K562 (cell line): ENCODE data around the gene ASNS. TPM values are rescaled to one million over a fixed set of nuclear protein-coding genes. Genes with fewer than 3 reads are reported as not detected.

Source experiments
- ATAC-seq: fragments of 200-7000 bp; cut with Tn5 transposase; 3 replicates; pipeline ENCODE4 v1.9.1; 2020; ENCODE audit warnings: moderate library complexity
- BruUV-seq: library from RNA; stranded (reverse); fragments of 400-500 nt; replicated peaks from 2 replicates; lab custom pipeline; 2021; lab: Mats Ljungman, UMichigan
- CTCF ChIA-PET: fragments of 300-600 bp; formaldehyde crosslinking; extraction: SDS; loops from one replicate; lab custom pipeline; 2021; ENCODE audit warnings: low intra/inter-chr PET ratio; lab: Yijun Ruan, JAX
- POLR2A ChIA-PET: fragments of 300-600, 350-650 bp; sonication (Branson Sonifier 250); formaldehyde crosslinking; extraction: SDS; loops from one replicate; lab custom pipeline; 2021; ENCODE audit warnings: antibody characterized with exemption, inconsistent platforms; lab: Yijun Ruan, JAX
- DNase-seq, 4 experiments: peaks; one replicate each; pipeline versions ENCODE4 v3.0.0 to v3.0.0-alpha.2; 2011 to 2018; ENCODE audit warnings: low spot score in 3 of 4, mixed read lengths in 3 of 4; ENCODE audit errors: extremely low read depth in 1 of 4
- FAIRE-seq: peaks from 2 replicates; lab custom pipeline; 2011; peaks lifted over from hg19 to GRCh38; lab: Jason Lieb, UNC
- H2AFZ ChIP-seq: 2 replicates; pipeline ENCODE4 v1.6.0; 2011; ENCODE audit warnings: low read depth, low read length, control low read depth, inconsistent platforms
- H3K27ac ChIP-seq: fragments of 200-600 bp; 3 replicates; pipeline ENCODE4 v1.8.0; 2011; ENCODE audit warnings: low read depth, mild to moderate bottlenecking, control low read depth, inconsistent platforms, low read length, moderate library complexity, mixed read lengths; ENCODE audit errors: extremely low read depth
- H3K27me3 ChIP-seq, 2 experiments: fragments of 300-600 bp in 1 of 2; 2 replicates in 1 of 2; 3 replicates in 1 of 2; pipeline versions ENCODE4 v1.6.0 to v1.8.0; 2011; ENCODE audit warnings: inconsistent platforms in 2 of 2, low read length in 2 of 2, mild to moderate bottlenecking in 1 of 2, mixed read lengths in 1 of 2, moderate library complexity in 1 of 2; ENCODE audit not compliant: control insufficient read depth in 2 of 2, insufficient read depth in 2 of 2
- H3K36me3 ChIP-seq: fragments of 300-600 bp; 3 replicates; pipeline ENCODE4 v1.8.0; 2011; ENCODE audit warnings: mild to moderate bottlenecking, low read length, inconsistent platforms; ENCODE audit not compliant: control insufficient read depth, insufficient read depth
- H3K4me1 ChIP-seq, 2 experiments: fragments of 200-600 bp in 1 of 2; replicated peaks in 1 of 2; 2 replicates in 1 of 2; 3 replicates in 1 of 2; pipeline versions ENCODE4 v1.5.1 to v1.8.0; 2011; ENCODE audit warnings: inconsistent platforms in 2 of 2, low read length in 2 of 2, mild to moderate bottlenecking in 1 of 2, mixed read lengths in 1 of 2, moderate library complexity in 1 of 2; ENCODE audit not compliant: control insufficient read depth in 2 of 2, insufficient read depth in 2 of 2
- H3K4me2 ChIP-seq: 2 replicates; pipeline ENCODE4 v1.6.1; 2011; ENCODE audit warnings: low read length, control low read depth, inconsistent platforms, mixed read lengths; ENCODE audit not compliant: insufficient read depth
- H3K4me3 ChIP-seq: fragments of 200-600 bp; sonication (generic), shearing (Covaris generic); 2 replicates; pipeline ENCODE4 v1.5.1; 2016; ENCODE audit warnings: control low read depth, inconsistent platforms
- H3K79me2 ChIP-seq: fragments of 200-600 bp; 3 replicates; pipeline ENCODE4 v1.8.0; 2011; ENCODE audit warnings: low read length, inconsistent platforms; ENCODE audit not compliant: control insufficient read depth, insufficient read depth
- H3K9ac ChIP-seq, 2 experiments: 2 replicates each; pipeline versions ENCODE4 v1.6.0 to v1.6.1; 2011; ENCODE audit warnings: low read depth in 2 of 2, low read length in 2 of 2, control low read depth in 1 of 2, inconsistent platforms in 1 of 2, mild to moderate bottlenecking in 1 of 2, mixed read lengths in 1 of 2; ENCODE audit not compliant: insufficient read depth in 1 of 2
- H3K9me1 ChIP-seq: one replicate; pipeline ENCODE4 v1.6.0; 2011; ENCODE audit warnings: inconsistent platforms, mild to moderate bottlenecking, low read length, moderate library complexity; ENCODE audit not compliant: control insufficient read depth, insufficient read depth
- H3K9me3 ChIP-seq: replicated peaks from 2 replicates; pipeline ENCODE4 v1.5.1; 2011; ENCODE audit warnings: low read depth, low read length, inconsistent platforms; ENCODE audit not compliant: control insufficient read depth, insufficient read depth
- H4K20me1 ChIP-seq: replicated peaks from 2 replicates; pipeline ENCODE4 v1.6.1; 2011; ENCODE audit warnings: low read length, inconsistent platforms, mixed read lengths; ENCODE audit not compliant: control insufficient read depth, insufficient read depth
- BCLAF1 ChIP-seq, 2 experiments: fragments of 450-650 bp in 1 of 2; IDR thresholded peaks; 2 replicates each; pipeline ENCODE4 v1.6.1; 2011 to 2017; ENCODE audit warnings: low read depth in 2 of 2, antibody characterized with exemption in 1 of 2, borderline replicate concordance in 1 of 2, low read length in 1 of 2, mild to moderate bottlenecking in 1 of 2, mixed read lengths in 1 of 2; ENCODE audit not compliant: control insufficient read depth in 1 of 2
- CEBPB ChIP-seq: fragments of 450-650 bp; IDR thresholded peaks from 2 replicates; pipeline ENCODE4 v1.6.1; 2016; ENCODE audit warnings: missing genetic modification characterization, missing compliant biosample characterization
- HSF4 ChIP-seq: fragments of 250-450 bp; sonication (Bioruptor Pico); IDR thresholded peaks from 2 replicates; pipeline ENCODE4 v2.1.2; 2022; ENCODE audit warnings: mild to moderate bottlenecking, moderate library complexity, borderline replicate concordance
- PHF21A ChIP-seq: fragments of 450-650 bp; IDR thresholded peaks from 2 replicates; pipeline ENCODE4 v1.6.1; 2017; ENCODE audit warnings: low read depth, borderline replicate concordance
- RAD51 ChIP-seq: fragments of 450-650 bp; IDR thresholded peaks from 2 replicates; pipeline ENCODE4 v1.7.1; 2016; ENCODE audit warnings: low read depth, mild to moderate bottlenecking, borderline replicate concordance
- ZNF407 ChIP-seq: fragments of 450-650 bp; IDR thresholded peaks from 2 replicates; pipeline ENCODE4 v1.6.1; 2016; ENCODE audit warnings: low read depth
- ZNF707 ChIP-seq: fragments of 250-450 bp; sonication (Bioruptor Pico); conservative IDR thresholded peaks from 2 replicates; pipeline ENCODE4 v1.8.0; 2022; ENCODE audit warnings: inconsistent platforms, mild to moderate bottlenecking, moderate library complexity
- ZNF830 ChIP-seq: fragments of 250-450 bp; sonication (Bioruptor Pico); IDR thresholded peaks from 2 replicates; pipeline ENCODE4 v1.5.0; 2021; ENCODE audit warnings: mild to moderate bottlenecking
- whole genome bisulfite sequencing: fragments of 100-300 bp; shearing (Covaris generic); methylation state at CpG from one replicate; pipeline ENCODE4 v1.1.6; 2016; ENCODE audit warnings: low coverage, mixed read lengths; ENCODE audit not compliant: insufficient coverage; ENCODE audit errors: missing lambda C conversion rate; 5-methylcytosine and 5-hydroxymethylcytosine counted together
- in situ Hi-C: fragments of 300-500 bp; cut with MboI; formaldehyde crosslinking; loops from 4 replicates; pipeline ENCODE4 v1.15.0; 2018; ENCODE audit warnings: inconsistent platforms, mixed read lengths
- intact Hi-C: fragments of 100-400 bp; cut with micrococcal nuclease; formaldehyde crosslinking; loops from 2 replicates; pipeline ENCODE4 v1.14.2; 2022
- polyA plus RNA-seq, 8 experiments: library from polyadenylated mRNA; depleted of rRNA in 4 of 8; stranded (reverse) in 5 of 8; unstranded in 3 of 8; fragments of >200 nt; fragmentation: Nextera tagmentation in 2 of 8; fragmentation: Illumina TruSeq in 1 of 8; extraction: Ambion mirVana in 2 of 8; extraction: Trizol in 1 of 8; gene quantifications; 2 replicates each; pipeline versions ENCODE4 v1.2.1 to v1.2.3, GENCODE V29; 2011 to 2014; ENCODE audit warnings: inconsistent platforms in 1 of 8, missing spikeins in 1 of 8
- total RNA-seq, 7 experiments: library from RNA; depleted of rRNA in 6 of 7; stranded (reverse); fragments of >200 nt in 6 of 7; fragmentation: Illumina TruSeq in 2 of 7; extraction: Trizol in 2 of 7; gene quantifications; 2 replicates each; pipeline versions ENCODE4 v1.2.1 to v1.2.3, GENCODE V29; 2011 to 2021; ENCODE audit warnings: low replicate concordance in 1 of 7

The ASNS gene
- total and polyA plus RNA-seq, 9 of the 15 experiments (the other 6 are each of a cell fraction or from before 2014, with no cell fraction given), result 42.1 to 354 (median 215) TPM

- FAIRE-seq, result no peak
- no peak for ATAC-seq
- Histone ChIP-seq H3K4me2 (no peak overlapping the region), H3K27me3 (no peaks in the 10 kb centered on the region), H3K36me3 (peaks cover 12% of the 10 kb centered on the region; the same call in 2 of the 3 replicates), H2AFZ (no peak overlapping the region), H4K20me1 (no peaks in the 10 kb centered on the region), H3K4me3 (no peak overlapping the region), H3K4me1 (no peaks in the 10 kb centered on the region; a peak in 1 of 5 replicates), H3K79me2 (no peaks in the 10 kb centered on the region), H3K9me3 (no peaks in the 10 kb centered on the region; the same call in 1 of the 2 replicates), H3K27ac (no peak overlapping the region), H3K9ac (no peak overlapping the region), H3K9me1 (no peaks in the 10 kb centered on the region)
- CTCF ChIA-PET, result no interaction called here
- 13% methylated on average over 5 of the region's 5 CpGs for WGBS
- BruUV-seq, result no TSS peak
- in situ Hi-C loops (loop anchor here (10.0 kb wide), 1 partner anchor 1933 kb away; no protein-coding TSS in a partner anchor), intact Hi-C loops (loop anchor here (5.0 to 10.0 kb wide), 2 partner anchors 1433 to 1930 kb away; no protein-coding TSS in a partner anchor)
- DNase-seq, result no peak
- POLR2A ChIA-PET, result interaction anchor here (0.7 to 1.4 kb wide), 4 partner anchors 18 to 165 kb away, joined by 3 to 4 read pairs (median 3); partner anchors contain the start of gene ASNS
- TF ChIP-seq BCLAF1 (IDR thresholded peaks at IDR 0.05; ENCODE audit: borderline replicate concordance in 1 of 2, control insufficient read depth in 1 of 2, low read depth in 2 of 2, low read length in 1 of 2), result no peak
- no peak for TF ChIP-seq ZNF830
- no peak for TF ChIP-seq PHF21A
- no peak for TF ChIP-seq CEBPB (tag)
- TF ChIP-seq ZNF407, result no peak
- no peak for TF ChIP-seq HSF4
- TF ChIP-seq RAD51, result no peak
- TF ChIP-seq ZNF707 (CRISPR knock-in tag), result no peak
These were observed 24.4 kb downstream of the ASNS start for GRCh38 chr7:97847791-97848190.
